DMS79 treated with DMSO at 0.1 percent for 48 hours (cell line): ENCODE measurements around the gene COPA.
A peak's percentile ranks its signal among the peaks of the same experiment; 100 is the strongest.

ENCODE experiments used
- DNase-seq: peaks from one replicate; lab custom pipeline; 2025; lab: John Stamatoyannopoulos, UW

The COPA gene

GRCh38 chr1:160264795-160265307 lies 78.2 kb downstream of the COPA start:
- no peak for DNase-seq

GRCh38 chr1:160261893-160262794 lies 80.9 kb downstream of the COPA start, which contains the start of gene DCAF8:
DCAF8 (minus strand) TSS chr1:160262549; CDS start chr1:160244008, 18,541 bp downstream.
- DNase-seq, result peak; percentile 95

- DNase-seq, result peak; percentile 55
Observed at GRCh38 chr1:160261556-160261892, 81.5 kb downstream of the COPA start.

GRCh38 chr1:160260406-160261382 lies 82.4 kb downstream of the COPA start:
- peak; percentile 83 for DNase-seq

GRCh38 chr1:160258177-160258798 lies 84.8 kb downstream of the COPA start:
- DNase-seq, result peak; percentile 14

GRCh38 chr1:160257411-160258015 lies 85.5 kb downstream of the COPA start:
- no peak for DNase-seq

- DNase-seq, result peak; percentile 58
Observed at GRCh38 chr1:160256396-160257046, 86.5 kb downstream of the COPA start.

- DNase-seq, result no peak
Observed at GRCh38 chr1:160255781-160256300, 87.2 kb downstream of the COPA start.

GRCh38 chr1:160251687-160252526 lies 91.1 kb downstream of the COPA start:
- DNase-seq, result peak; percentile 51

GRCh38 chr1:160251011-160251410 lies 92.0 kb downstream of the COPA start:
- no peak for DNase-seq

GRCh38 chr1:160247053-160247452 lies 96.0 kb downstream of the COPA start:
- no peak for DNase-seq

GRCh38 chr1:160245434-160245833 lies 97.6 kb downstream of the COPA start:
- DNase-seq, result no peak

GRCh38 chr1:160244209-160244608 lies 98.8 kb downstream of the COPA start:
- no peak for DNase-seq

GRCh38 chr1:160243767-160244166 lies 99.3 kb downstream of the COPA start:
- DNase-seq, result no peak

GRCh38 chr1:160239582-160240299 lies 103.3 kb downstream of the COPA start:
- DNase-seq, result no peak
